Hepatocyte (in vitro differentiated cells): ENCODE results near the gene SYPL2.

Source experiments
- CTCF ChIP-seq: fragments of 200-600 bp; sonication (generic); IDR thresholded peaks from 2 replicates; pipeline ENCODE4 v1.5.1; 2016; ENCODE audit warnings: antibody characterized with exemption, mild to moderate bottlenecking; ENCODE audit not compliant: poor library complexity
- EZH2 ChIP-seq: fragments of 200-600 bp; sonication (generic); IDR thresholded peaks from 2 replicates; pipeline ENCODE4 v1.6.1; 2016; ENCODE audit warnings: antibody characterized with exemption, mild to moderate bottlenecking, borderline replicate concordance
- EZH2phosphoT487 ChIP-seq: fragments of 200-600 bp; sonication (generic); IDR thresholded peaks from one replicate; pipeline ENCODE4 v1.6.1; 2018; ENCODE audit warnings: antibody characterized with exemption, mild to moderate bottlenecking, low read depth, moderate library complexity; ENCODE audit not compliant: unreplicated experiment, severe bottlenecking

- no peak for TF ChIP-seq CTCF
- TF ChIP-seq EZH2: no peak
- TF ChIP-seq EZH2phosphoT487: no peak
These were observed 18.7 kb downstream of the SYPL2 start for GRCh38 chr1:109485001-109485400.
